Retinal pigment epithelial cell (primary cell): ENCODE results near the gene SLC39A7.

ENCODE experiments used
- DNase-seq: peaks from one replicate; pipeline ENCODE4 v3.0.0-alpha.2; 2010; ENCODE audit warnings: low read depth
- H3K4me3 ChIP-seq: 2 replicates; pipeline ENCODE4 v1.5.1; 2011; ENCODE audit warnings: mild to moderate bottlenecking, low read length, control low read depth, moderate library complexity
- TF ChIP-seq, protein P1 (sequence below): conservative IDR thresholded peaks from 2 replicates; pipeline ENCODE4 v1.5.1; 2011; ENCODE audit warnings: low read depth, low read length, control low read depth, inconsistent platforms

SLC39A7 gene

GRCh38 chr6:33251395-33252012 lies 50.8 kb downstream of the SLC39A7 start:
- H3K4me3 ChIP-seq, result no peak overlapping the region
- DNase-seq, result no peak
- TF ChIP-seq, protein P1, sequence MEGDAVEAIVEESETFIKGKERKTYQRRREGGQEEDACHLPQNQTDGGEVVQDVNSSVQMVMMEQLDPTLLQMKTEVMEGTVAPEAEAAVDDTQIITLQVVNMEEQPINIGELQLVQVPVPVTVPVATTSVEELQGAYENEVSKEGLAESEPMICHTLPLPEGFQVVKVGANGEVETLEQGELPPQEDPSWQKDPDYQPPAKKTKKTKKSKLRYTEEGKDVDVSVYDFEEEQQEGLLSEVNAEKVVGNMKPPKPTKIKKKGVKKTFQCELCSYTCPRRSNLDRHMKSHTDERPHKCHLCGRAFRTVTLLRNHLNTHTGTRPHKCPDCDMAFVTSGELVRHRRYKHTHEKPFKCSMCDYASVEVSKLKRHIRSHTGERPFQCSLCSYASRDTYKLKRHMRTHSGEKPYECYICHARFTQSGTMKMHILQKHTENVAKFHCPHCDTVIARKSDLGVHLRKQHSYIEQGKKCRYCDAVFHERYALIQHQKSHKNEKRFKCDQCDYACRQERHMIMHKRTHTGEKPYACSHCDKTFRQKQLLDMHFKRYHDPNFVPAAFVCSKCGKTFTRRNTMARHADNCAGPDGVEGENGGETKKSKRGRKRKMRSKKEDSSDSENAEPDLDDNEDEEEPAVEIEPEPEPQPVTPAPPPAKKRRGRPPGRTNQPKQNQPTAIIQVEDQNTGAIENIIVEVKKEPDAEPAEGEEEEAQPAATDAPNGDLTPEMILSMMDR, result no peak

DNA sequence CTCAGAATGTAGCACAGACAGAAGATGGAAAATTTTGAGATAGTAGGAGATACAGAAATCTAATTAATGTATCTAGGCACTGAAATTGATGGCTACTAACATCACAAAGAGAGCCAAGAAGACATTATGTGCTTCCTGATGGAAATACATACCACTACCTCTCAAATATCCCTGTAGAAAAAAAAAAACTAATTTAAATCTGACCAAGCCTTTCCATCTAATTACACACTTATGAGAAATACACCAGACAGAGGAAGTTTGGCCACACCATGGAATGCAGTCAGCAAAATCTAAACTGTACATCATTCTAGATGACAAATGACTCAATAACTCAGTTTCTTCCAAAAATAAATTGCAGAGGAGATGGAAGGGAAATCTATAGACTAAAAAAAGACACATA lies 52.1 kb downstream of the SLC39A7 start:
- H3K4me3 ChIP-seq, result no peak overlapping the region
- TF ChIP-seq, protein P1, result no peak
- no peak for DNase-seq
